Breast epithelium (tissue), 4 donors: ENCODE data around the gene CLPX. TPM values are rescaled to one million over a fixed set of nuclear protein-coding genes. Genes with fewer than 3 reads are reported as not detected.

Source experiments
- DNase-seq, 2 donors: peaks; one replicate each; pipeline ENCODE4 v3.0.0-alpha.2; 2019; ENCODE audit warnings: low spot score in 2 of 2
- H3K27ac ChIP-seq, 2 donors: fragments of 200-600 bp; sonication (generic) in 1 of 2; one replicate each; pipeline ENCODE4 v1.5.1; 2016 to 2019; ENCODE audit warnings: mild to moderate bottlenecking in 1 of 2
- H3K27me3 ChIP-seq, 2 donors: fragments of 200-600 bp; sonication (generic) in 1 of 2; one replicate each; pipeline versions ENCODE4 v1.5.1 to v1.6.0; 2017 to 2019; ENCODE audit warnings: control low read depth in 1 of 2, mild to moderate bottlenecking in 1 of 2
- H3K36me3 ChIP-seq: fragments of 200-600 bp; one replicate; pipeline ENCODE4 v1.5.1; 2019
- H3K4me1 ChIP-seq, 2 donors: fragments of 200-600 bp; sonication (generic); one replicate each; pipeline ENCODE4 v1.5.1; 2016 to 2019; ENCODE audit warnings: control low read depth in 1 of 2
- H3K4me3 ChIP-seq, 3 donors: fragments of 200-600 bp; sonication (generic); 1 replicate in 2 of 3; 2 replicates in 1 of 3; pipeline ENCODE4 v1.5.1; 2016 to 2019; ENCODE audit warnings: mild to moderate bottlenecking in 3 of 3, moderate library complexity in 2 of 3
- H3K9me3 ChIP-seq, 2 donors: fragments of 200-600 bp; sonication (generic) in 1 of 2; one replicate each; pipeline ENCODE4 v1.5.1; 2016 to 2019; ENCODE audit warnings: control low read depth in 1 of 2
- POLR2A ChIP-seq: fragments of 450-650 bp; IDR thresholded peaks from one replicate; pipeline ENCODE4 v1.6.1; 2016; ENCODE audit warnings: antibody characterized with exemption, mild to moderate bottlenecking, moderate library complexity
- POLR2AphosphoS5 ChIP-seq, 3 donors: sonication (generic); formaldehyde crosslinking; IDR thresholded peaks; one replicate each; pipeline ENCODE4 v1.6.1; 2017; ENCODE audit warnings: antibody characterized with exemption in 3 of 3
- intact Hi-C: fragments of 100-400 bp; cut with DNase I; formaldehyde crosslinking; loops from one replicate; pipeline ENCODE4 v1.15.1; 2023; ENCODE audit warnings: low total_unique reads
- total RNA-seq, 3 donors: library from RNA; depleted of rRNA; stranded (reverse); fragments of >200 nt; gene quantifications; one replicate each; pipeline ENCODE4 v1.1.0, GENCODE V29; 2016
- TF ChIP-seq, protein P1 (sequence below), 3 donors: fragments of 450-650 bp; IDR thresholded peaks; one replicate each; pipeline ENCODE4 v1.5.1; 2016 to 2017; ENCODE audit warnings: antibody characterized with exemption in 3 of 3, mild to moderate bottlenecking in 3 of 3, moderate library complexity in 3 of 3

Gene CLPX
- total RNA-seq, 3 donors from 2014 or later: 47.5 to 71.9 (median 51.8) TPM

DNA sequence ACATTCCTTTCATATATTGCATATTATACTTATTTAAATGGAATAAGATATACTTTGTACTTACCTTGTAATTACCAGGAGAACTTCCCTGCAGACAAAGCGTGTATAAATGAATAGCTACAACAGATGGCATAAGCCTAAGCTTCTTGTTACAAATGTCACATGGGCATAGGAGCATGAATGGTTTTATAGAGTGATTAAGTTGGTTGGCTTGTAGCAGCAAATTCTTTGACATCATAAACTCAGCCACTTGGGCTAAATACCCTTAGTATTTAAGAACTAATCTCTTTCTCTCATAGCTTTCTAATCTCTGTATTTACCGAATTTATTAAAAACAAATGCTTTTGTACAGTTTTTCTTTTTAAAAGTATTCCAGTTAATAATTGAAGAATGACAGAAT is 70.1 kb downstream of the CLPX start, which contains the start of gene UBAP1L:
Gene UBAP1L (minus strand): TSS at position 115 of the 400 bp plus-strand sequence. CDS start 8,985 bp downstream, outside the sequence.
- Histone ChIP-seq H3K27ac (no peak within 1 kb of the TSS), H3K36me3 (peaks cover 4% of the 10 kb centered on the region)
- intact Hi-C loops: no loop called here

GRCh38 chr15:65110676-65111292 is 74.4 kb downstream of the CLPX start:
- DNase-seq: no peak
- H3K4me3 ChIP-seq: no peak overlapping the region
- no peaks in the 10 kb centered on the region for H3K27me3 ChIP-seq
- H3K27ac ChIP-seq: no peak overlapping the region
- intact Hi-C loops: no loop called here
- TF ChIP-seq, protein P1, sequence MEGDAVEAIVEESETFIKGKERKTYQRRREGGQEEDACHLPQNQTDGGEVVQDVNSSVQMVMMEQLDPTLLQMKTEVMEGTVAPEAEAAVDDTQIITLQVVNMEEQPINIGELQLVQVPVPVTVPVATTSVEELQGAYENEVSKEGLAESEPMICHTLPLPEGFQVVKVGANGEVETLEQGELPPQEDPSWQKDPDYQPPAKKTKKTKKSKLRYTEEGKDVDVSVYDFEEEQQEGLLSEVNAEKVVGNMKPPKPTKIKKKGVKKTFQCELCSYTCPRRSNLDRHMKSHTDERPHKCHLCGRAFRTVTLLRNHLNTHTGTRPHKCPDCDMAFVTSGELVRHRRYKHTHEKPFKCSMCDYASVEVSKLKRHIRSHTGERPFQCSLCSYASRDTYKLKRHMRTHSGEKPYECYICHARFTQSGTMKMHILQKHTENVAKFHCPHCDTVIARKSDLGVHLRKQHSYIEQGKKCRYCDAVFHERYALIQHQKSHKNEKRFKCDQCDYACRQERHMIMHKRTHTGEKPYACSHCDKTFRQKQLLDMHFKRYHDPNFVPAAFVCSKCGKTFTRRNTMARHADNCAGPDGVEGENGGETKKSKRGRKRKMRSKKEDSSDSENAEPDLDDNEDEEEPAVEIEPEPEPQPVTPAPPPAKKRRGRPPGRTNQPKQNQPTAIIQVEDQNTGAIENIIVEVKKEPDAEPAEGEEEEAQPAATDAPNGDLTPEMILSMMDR (IDR thresholded peaks at IDR 0.05): no peak
- no peak for TF ChIP-seq POLR2AphosphoS5 (IDR thresholded peaks at IDR 0.05)
- no peak for TF ChIP-seq POLR2A
- H3K36me3 ChIP-seq: no peaks in the 10 kb centered on the region
- H3K9me3 ChIP-seq: no peaks in the 10 kb centered on the region
- no peaks in the 10 kb centered on the region for H3K4me1 ChIP-seq

More for the DNA sequence above, 70.1 kb downstream of the CLPX start, which contains the start of gene UBAP1L:
- no peak for TF ChIP-seq POLR2A
- TF ChIP-seq POLR2AphosphoS5 (IDR thresholded peaks at IDR 0.05): no peak
- TF ChIP-seq, protein P1 (IDR thresholded peaks at IDR 0.05): no peak
- no peak within 1 kb of the TSS for H3K4me3 ChIP-seq
- H3K4me1 ChIP-seq: no peaks in the 10 kb centered on the region
- no peaks in the 10 kb centered on the region for H3K27me3 ChIP-seq
- no peaks in the 10 kb centered on the region for H3K9me3 ChIP-seq
- DNase-seq: no peak

DNA sequence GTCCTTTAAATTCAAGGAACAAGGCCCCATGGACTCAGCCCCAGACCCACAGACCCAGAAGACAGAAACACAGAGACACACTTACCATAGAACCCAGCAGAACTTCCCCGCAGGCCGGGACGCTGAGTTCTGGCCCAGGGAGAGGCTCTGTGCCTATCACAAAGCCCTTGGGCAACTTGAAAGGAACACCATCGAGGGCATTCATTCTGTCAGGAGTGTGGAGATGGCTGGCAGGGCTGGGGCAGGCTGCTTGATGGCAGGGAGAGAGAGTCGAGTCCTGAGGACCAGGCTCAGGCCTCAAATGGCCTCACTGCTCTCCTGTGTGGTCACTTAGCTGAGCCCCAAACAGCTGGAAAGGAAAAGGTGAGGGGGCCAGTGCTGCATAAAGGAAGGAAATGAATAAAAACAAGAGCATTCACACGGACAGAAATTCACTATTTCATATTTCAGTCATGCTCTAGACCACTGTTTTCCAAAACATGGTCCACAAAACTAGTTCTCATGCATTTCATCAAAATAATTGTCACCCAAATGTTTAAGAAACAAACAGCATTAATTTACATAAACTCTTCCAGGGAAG is 79.0 kb downstream of the CLPX start:
- H3K27ac ChIP-seq: no peak overlapping the region
- no peaks in the 10 kb centered on the region for H3K27me3 ChIP-seq
- no peak for TF ChIP-seq POLR2AphosphoS5 (IDR thresholded peaks at IDR 0.05)
- no peak overlapping the region for H3K4me3 ChIP-seq
- H3K9me3 ChIP-seq: no peaks in the 10 kb centered on the region
- intact Hi-C loops: no loop called here
- no peak for DNase-seq
- H3K36me3 ChIP-seq: no peaks in the 10 kb centered on the region
- H3K4me1 ChIP-seq: no peaks in the 10 kb centered on the region

GRCh38 chr15:65105038-65105437 is 80.1 kb downstream of the CLPX start:
- no peaks in the 10 kb centered on the region for H3K9me3 ChIP-seq
- DNase-seq: no peak
- H3K27me3 ChIP-seq: no peaks in the 10 kb centered on the region
- TF ChIP-seq POLR2AphosphoS5 (IDR thresholded peaks at IDR 0.05): no peak
- no peak for TF ChIP-seq POLR2A
- TF ChIP-seq, protein P1 (IDR thresholded peaks at IDR 0.05): no peak
- no peaks in the 10 kb centered on the region for H3K4me1 ChIP-seq
- H3K4me3 ChIP-seq: no peak overlapping the region
- H3K27ac ChIP-seq: no peak overlapping the region
- intact Hi-C loops: no loop called here
- H3K36me3 ChIP-seq: no peaks in the 10 kb centered on the region

GRCh38 chr15:65102912-65103311 is 82.2 kb downstream of the CLPX start:
- Histone ChIP-seq H3K4me3 (no peak overlapping the region), H3K4me1 (no peaks in the 10 kb centered on the region), H3K9me3 (no peaks in the 10 kb centered on the region), H3K36me3 (peaks cover 5% of the 10 kb centered on the region), H3K27ac (no peak overlapping the region), H3K27me3 (no peaks in the 10 kb centered on the region)
- DNase-seq: no peak
- TF ChIP-seq, protein P1 (IDR thresholded peaks at IDR 0.05): no peak
- no peak for TF ChIP-seq POLR2A
- TF ChIP-seq POLR2AphosphoS5 (IDR thresholded peaks at IDR 0.05): no peak
- intact Hi-C loops: no loop called here
